Measurements from ENCODE around the gene AGK.
"Not testable (repeated sequence)": the region's sequence is repeated elsewhere in the genome, so short reads cannot be mapped to it uniquely, and the experiment has no call there.

The AGK gene

DNA sequence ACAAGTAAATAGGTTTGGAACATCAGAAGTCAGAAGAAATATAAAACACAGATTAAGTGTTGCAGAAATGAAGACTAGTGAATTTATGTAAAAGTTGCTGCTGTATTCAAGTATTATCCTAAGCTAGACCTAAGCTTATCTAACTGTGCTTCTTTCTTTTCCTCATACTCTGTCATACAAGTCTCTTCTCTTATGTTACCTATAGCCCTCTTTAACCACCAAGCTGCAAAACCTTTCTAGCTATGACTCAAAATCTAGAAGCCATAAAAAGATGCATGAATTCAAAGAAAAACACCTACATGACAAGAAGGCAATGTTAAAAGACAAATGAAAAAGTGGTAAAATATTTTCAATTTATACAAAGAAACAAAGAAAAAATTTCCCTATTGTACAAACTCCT is 127.8 kb downstream of the AGK start:
- DNase-seq (ENCODE audit: low read depth) = no peak

DNA sequence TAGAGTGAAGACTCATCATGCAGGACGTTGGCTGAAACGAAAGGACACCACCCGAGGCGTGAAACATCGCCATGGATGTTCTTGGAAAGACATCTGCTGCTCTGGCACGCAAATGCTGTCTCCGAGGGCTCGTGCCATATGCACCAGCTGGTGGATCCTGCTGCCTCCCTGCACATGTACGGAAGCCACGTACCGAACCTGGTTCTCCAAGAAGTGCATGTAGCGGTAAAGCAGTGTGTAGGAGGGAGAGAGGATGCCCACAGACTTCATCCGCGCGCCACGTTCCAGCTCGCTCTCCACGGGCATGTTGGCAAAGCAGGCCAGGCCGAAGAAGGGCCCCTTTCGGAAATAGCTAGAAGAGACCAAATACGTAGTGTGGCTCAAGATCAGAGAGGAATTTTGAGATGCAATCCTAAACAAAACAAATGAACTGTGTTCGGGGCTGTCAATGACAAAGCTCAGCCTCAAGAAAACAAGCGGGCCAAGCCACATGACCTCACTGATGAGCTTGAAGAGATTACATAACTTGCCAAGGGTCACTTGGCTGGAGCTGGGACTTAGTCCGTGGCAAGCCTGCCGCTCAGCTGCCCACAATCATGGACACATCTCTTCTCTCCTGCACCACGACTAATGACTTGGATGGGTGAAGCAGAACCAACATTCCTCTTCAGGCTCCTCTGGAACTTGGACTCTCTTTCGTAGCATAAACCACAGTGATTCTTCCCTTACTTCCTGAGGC is 134.2 kb downstream of the AGK start:
- no peak for DNase-seq (ENCODE audit: low read depth)

DNA sequence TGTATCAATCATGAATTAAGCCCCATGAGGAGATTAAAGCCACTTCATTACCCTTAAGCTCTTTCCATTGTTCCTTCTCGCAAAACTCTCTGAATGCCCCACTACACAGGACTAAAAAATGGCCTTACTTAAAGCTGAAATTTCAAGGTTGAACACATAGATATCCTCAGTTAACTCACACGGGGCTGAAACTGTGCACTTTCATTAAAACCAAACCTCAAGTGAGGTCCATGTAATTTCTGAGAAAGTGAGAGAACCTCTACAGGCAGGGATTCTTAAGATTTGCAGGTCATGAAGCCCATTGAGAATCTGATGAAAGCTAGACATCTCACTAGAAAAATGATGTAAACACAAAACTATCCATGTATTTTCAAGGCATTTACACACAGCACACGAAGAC is 134.9 kb downstream of the AGK start:
- DNase-seq (ENCODE audit: low read depth) = no peak

DNA sequence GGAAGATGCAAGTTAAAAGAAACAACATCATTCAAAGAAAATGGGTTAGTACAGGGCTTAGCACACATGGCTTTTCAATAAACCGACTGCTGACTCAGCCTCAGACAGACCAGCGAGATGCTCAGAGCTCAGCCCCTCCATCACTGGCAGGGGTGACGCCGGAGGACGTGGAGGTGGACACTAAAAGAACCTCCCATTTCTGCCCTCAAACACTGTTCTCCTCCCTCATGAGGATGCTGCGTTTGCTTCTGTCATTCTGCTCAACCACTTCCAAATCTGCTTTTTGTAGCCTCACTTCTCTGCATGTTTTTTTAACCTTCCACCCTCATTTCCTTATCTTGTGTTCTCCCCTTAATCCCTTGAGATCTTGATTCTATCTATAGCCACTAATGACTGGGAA is 135.5 kb downstream of the AGK start:
- no peak for DNase-seq (ENCODE audit: low read depth)

DNA sequence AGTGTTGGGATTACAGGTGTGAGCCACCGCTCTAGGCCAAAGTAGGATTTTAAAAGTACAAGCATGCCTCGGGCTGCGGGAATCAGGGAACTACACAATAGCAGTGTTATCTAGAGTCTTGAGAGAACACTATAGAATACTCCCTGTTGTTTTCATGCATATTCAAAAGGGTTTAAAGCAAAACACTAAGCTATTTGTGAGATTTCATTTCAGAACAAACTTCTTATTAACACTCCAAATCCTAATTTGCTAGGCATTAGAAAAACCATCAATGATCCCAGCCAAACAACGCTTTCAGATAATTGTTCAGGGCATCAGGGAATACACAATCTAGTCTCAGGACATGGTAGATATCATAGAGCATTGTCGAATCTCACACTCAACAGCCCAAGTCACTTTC is 136.8 kb downstream of the AGK start:
- no peak for DNase-seq (ENCODE audit: low read depth)

DNA sequence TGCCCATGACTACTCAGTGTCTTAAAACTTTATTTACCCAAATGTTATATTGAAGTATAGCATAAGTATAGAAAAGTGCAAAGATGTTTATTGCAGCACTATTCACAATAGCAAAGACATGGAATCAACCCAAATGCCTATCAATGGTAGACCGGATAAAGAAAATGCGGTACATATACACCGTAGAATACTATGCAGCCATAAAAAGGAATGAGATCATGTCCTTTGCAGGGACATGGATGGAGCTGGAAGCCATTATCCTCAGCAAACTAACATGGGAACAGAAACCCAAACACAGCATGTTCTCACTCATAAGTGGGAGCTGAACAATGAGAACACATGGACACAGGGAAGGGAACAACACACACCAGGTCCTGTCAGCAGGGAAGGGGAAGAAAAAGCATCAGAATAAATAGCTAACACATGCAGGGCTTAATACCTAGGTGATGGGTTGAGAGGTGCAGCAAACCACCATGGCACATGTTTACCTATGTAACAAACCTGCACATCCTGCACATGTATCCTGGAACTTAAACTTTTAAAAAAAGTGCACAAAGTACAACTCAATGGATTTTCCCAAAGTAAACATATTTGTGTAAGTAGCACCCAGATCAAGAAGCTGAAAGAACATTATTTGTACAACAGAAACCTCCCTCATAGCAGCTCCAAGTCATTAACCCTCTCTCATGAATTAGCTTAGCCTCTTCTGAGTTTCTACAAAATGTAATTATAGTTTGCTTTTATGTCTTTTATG is 138.0 kb downstream of the AGK start:
- not testable (repeated sequence) for DNase-seq (ENCODE audit: low read depth)

DNA sequence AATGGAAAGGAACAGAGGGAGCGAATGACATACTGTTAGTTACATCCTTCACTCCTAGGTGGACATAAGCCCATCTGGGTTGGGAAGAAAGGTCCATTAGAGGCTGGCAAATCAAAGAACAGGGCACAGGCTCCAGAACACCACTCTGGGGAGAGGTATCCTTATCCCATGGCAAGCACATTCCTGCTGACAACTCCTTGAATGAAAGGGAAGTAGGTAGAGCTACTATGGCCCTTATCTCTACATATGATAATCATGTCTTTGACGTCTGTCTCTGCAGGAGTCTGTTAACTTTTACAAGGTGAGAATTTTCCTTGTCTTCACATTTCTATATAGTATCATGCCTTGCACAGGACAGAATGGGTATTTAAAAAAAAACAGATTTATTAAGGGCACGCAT is 140.3 kb downstream of the AGK start:
- no peak for DNase-seq (ENCODE audit: low read depth)

DNA sequence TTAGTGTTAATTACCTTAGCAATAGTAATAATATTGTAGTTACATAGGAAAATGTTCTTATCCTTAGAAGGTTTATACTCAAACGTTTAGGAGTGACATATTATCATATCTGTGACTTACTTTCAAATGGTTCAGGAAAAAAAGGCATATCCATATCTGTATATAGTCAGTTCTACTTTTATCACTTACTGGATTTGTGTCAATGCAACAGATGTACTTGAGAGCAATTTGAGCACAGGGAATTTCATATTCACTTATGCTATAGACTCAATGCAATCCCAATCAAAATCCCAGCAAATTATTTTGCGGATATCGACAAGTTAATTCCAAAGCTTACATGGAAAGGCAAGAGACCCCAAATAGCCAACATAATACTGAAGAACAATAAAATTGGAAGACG is 140.8 kb downstream of the AGK start:
- no peak for DNase-seq (ENCODE audit: low read depth)

DNA sequence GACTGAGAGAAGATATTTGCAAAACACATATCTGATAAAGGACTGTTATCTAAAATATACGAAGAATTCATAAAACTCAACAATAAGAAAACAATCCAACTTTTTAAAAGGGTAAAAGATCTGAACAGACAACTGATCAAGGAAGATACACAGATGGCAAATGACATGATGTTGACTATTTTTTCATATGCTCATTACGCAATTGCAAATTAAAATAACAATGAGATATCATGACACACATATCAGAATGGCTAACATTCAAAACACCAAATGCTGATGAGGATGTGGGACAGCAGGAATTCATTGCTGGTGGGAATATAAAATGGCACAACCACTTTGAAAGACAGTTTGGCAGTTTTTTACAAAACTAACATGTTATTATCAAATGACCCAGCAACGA is 141.9 kb downstream of the AGK start:
- DNase-seq (ENCODE audit: low read depth) = no peak

DNA sequence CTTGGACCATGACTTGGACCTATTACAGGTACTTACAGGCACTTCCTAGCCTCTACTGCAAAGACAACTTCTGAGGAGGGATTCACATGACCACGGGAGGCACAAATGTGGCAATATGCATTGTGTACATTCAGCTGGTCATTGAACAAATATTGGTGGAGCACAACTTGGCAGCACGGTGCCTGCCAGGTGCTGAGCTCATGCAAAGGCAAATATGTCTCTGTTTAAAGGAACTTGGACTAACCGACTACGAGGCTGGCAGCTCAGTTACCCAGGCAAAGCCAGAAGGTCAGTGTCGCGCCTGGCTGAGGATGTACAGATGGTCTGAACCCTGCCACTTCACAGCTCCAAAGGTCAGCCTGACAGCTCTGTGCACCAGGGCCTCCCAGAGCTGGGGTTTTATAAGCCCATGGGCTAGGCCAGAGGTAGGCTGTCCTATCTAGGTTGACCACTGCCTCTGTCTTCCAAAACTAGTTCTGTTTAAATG is 144.6 kb downstream of the AGK start:
- no peak for DNase-seq (ENCODE audit: low read depth)

DNA sequence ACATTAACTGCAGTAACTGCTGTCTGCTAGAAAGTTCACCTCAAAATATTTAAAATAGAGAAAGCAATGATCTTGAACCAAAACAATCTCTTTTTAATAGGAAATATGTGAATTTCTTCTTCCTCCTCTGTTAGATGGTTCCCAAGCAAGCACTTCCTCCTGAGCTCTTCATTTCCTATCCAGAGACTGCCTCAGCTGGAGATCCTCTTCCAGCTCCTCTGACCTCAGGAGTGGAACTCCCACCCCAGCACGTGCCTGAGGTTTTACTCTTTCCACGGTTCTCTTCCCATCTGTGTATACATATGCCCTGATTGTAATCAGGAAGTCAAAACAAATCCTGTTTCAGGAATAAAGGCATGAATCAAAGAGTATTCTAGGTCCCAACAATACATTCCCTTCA is 145.1 kb downstream of the AGK start:
- no peak for DNase-seq (ENCODE audit: low read depth)

DNA sequence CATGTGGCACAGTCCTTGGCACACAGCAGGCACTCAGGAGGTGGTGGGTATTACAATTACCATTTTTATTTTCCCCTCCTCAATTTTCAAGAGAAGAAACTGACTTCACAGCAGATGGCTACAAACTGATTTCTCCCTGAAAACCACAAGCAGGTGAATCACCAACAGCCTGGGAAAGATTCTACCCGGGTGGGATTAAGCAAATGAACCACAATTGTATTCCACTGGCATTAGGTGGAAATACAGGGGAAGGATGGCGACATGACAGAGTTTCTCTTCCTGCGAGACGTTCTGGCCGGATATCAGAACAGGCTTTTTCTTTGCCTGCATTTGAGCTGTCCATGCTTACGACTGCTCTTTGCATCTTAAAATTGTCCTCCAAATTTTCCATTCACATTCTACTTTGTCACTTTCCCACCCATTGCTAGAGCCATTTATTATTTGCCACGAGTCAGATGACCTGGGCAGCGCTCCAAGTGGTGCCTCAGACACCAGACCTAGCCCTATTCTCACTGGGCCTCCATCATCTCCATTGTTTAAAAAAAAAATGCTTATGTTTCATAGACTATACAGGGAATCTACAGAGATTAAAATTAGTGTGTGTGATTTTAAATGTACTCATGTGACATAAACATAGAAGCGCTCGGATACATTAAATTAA is 146.1 kb downstream of the AGK start:
- no peak for DNase-seq (ENCODE audit: low read depth)

DNA sequence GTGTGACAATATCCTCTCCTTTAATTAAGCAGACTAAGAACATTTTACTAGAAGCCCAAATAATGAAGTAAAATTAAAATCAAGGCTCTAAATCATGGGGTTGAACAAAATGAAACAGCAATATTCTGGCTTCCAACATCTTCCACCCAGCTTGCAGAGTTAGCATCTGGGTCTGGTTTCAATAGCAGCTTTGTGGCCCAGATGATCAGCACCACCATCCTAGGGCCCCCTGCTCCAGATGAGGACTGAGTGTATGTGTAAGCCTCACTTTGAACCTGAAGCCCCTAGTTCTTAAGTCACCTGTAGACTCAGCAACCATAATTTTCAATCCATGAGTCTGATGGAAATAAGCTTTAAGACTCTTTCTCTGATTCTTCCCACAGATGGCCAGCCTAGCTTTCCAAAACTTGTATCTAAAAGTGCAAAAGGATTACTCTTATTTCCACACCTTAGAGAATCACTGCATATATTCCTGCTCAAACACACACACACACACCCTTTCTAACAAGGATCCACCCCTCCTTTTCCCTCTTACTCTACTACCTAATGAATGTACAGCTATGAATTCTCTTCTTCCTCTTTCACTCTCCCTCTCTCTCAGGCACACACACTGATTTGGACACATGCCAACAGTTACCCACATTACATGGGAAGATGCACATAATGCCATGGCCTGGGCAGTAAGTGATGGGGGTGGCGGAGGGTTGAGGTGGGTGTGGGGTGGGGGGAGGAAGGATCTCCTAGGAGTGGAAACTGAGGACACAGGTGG is 147.2 kb downstream of the AGK start:
- DNase-seq (ENCODE audit: low read depth) = no peak

DNA sequence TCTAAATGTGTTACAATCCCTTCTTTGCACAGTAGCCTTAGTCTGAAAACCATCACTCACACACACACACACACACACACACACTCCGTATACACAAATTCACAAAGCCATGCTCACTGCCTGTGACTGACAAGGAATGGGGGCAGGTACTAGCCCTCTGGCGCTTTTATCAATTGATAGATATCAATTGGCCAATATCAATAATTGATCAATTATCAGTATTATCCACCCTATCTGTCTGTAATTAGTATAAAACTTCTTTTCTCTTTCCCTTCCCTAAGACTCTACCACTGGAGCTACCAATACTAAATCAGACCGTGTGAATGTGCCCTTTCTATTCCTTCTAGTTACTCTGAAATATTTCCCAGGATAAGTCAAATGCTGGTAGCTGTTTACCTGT is 148.7 kb downstream of the AGK start:
- DNase-seq (ENCODE audit: low read depth) = no peak

DNA sequence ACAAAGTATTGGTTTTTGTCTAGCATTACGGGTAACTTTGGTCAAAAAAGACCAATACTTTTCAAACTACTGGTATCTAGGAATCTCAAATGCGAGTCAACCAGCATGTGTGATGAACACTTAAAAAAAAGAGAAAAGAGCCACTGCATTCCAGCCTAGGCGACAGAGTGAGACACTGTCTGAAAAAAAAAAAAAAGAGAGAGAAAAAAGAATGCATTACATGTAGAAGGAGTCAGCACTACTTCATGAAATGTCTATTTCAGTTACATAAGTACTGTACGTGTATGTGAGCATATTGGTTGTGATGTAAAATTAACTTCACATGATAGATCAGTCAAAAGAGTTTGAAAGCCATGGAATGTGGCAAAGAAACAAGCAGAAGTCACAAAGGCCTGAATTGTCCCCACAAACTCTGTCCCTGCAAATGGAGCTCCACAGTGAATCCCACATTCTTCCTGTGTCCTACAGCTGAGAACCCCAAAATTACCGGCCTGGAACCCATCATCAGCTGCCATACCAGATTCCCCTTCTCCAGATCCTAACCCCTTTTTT is 149.2 kb downstream of the AGK start:
- DNase-seq (ENCODE audit: low read depth) = no peak

DNA sequence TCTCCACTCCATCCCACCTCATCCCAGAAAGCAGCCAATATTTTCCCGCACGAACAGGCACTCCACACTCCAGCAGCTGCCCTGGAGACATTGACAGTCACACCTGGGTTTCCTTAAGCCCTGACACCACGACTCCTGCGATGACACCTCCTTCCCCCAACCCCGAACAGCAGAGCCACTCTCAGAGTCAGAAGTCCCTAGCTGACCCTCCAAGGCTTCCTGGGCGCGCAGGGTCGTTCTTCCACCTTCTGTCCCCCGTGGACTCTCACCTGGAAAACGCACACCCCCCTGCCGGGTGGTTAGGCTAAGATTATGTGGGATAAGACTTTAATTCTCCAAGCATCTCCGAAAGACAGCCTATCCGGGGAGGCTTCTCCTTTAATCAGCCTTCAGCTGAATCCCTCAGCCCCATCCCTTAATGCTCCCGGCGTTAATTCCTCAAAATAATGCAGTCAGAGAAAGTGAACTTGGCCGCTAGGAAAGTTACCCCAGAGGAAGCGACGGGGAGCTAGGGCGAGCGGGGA is 149.7 kb downstream of the AGK start:
- DNase-seq (ENCODE audit: low read depth) = no peak

DNA sequence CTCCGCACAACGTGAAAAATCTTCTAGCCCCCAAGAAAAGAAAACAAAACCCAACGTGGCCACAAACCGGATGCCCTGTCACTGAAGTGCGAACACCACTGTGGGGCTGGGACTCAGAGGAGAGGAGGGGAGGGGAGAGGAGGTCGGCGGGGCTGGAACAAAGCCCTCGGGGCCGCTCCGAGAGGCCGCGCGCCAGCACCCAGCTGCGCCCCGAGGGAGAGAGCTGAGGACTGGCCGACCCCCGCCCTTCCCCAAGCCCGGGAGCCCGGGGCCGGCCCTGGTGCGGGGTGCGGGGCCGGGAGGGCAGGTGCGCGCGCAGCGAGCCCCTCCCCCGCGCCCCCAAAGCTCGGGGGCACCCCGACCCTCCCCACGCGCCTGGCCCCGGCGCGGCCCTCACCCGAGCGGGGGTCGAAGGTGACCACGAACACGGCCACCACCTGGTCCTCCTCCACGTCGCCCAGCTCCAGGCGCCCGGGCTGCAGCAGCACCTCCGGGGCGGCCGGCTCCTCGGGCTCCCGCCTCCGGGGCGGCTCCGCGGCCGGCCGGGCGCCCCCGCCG is 150.4 kb downstream of the AGK start:
- peak; percentile 29 for DNase-seq (ENCODE audit: low read depth)

DNA sequence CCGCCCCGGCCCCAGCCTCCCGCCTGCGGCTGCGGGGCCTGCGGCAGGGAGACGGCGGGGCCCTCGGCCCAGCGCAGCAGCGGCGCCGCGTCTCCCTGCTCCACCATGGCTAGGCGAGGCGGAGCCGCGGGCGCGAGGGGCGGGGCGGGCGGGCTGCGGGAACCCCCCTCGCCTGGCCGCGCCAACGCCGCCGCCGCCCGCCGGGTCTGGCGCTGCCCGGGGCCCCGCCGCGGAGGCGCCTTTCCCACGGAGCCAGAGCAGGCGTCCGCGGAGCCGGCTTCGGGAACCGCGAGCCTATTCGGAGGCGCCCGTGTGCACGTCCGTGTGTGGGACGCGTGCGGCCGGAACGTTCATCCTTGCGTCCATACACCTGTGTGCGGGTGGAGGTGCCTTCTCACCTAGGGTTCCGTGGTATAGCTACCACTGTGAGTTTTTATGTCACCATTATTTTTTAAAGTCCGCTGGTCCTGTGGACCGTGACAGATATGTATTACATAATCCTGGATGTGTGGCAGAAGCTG is 150.9 kb downstream of the AGK start, which contains the start of gene DENND11:
Gene DENND11, minus strand, starts transcription at position 120 of the 521 bp plus-strand sequence. Its CDS starts 13 bp downstream, at position 107.
- peak; percentile 25 for DNase-seq (ENCODE audit: low read depth)

DNA sequence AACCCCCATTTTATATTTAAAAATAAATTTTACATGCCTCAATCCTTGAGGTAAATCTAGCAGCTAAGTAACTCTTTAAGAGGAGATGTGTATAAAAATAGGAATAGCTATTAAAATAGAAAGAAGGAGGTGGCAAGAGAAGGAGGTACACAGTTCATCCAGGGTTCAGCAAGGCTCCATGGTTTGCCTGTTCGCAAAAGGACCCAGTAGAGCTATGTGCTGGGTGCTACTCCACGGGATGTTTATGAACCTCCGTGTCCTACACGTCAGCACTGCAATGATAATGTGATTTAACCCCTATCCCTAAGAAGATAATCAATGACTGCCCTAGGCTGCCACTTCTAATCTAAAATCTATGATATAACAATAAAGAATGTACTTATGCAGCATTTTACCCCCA is 151.7 kb downstream of the AGK start:
- no peak for DNase-seq (ENCODE audit: low read depth)

DNA sequence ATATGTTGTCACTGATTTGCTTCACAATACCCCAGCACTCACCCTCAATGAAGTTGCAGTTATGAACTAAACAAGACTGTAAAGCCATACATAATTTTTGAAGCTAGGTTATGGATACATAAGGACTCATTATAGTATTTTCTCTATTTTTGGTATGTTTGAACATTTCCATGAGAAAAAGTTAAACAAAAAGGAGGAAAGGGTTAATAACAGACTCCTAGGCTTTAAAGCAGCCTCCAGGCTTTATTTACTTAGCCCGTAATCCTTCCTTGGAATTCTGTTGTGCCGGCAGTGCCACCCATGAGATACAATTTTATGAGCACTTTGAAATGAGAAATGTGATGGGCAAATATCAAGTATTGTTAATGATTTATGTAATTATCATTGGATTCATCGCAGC is 152.9 kb downstream of the AGK start:
- DNase-seq (ENCODE audit: low read depth) = no peak

DNA sequence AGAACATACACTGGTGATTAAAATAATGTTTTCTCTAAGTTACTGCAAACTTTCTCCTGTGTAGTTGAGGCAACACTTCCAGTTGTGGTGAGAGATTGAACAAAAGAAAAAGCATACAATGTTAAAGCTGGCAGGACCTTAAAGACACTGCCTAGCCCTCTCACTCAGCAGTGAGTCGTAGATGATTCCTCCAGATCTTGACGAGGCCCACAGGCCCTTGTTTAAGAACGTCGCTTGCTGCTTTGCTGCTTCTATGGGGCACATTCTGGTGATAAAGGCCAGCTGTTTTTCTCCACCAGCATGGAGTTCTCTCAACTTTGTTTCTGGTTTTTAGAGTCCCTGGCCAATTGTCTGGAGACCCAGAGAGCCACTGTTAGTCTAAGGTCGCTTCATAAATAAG is 153.5 kb downstream of the AGK start:
- DNase-seq (ENCODE audit: low read depth) = no peak
